ENCODE data around the gene ANKS1B.
"Not testable (repeated sequence)": the region's sequence is repeated elsewhere in the genome, so short reads cannot be mapped to it uniquely, and the experiment has no call there.

ANKS1B gene

DNA sequence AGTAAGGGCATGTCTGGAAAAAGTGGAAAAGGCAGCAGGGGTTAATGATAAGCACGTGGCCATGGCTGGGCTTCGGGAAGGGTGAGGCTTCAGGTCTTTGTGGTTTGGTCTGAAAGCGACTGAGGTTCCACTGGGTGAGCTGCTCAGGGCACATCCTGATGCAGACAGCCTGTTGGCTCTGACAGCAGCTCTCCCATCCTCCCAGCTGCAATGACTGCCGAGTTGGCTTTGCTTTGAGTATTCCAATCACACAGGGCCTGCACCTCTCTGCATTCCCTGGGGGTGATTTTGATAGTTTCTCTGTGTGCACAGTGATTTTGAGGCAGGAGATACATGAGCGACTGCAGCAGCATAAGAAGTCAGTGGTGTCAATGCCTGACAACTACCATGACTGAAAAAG, 948.9 kb downstream of the ANKS1B start:
- DNase-seq = no peak

DNA sequence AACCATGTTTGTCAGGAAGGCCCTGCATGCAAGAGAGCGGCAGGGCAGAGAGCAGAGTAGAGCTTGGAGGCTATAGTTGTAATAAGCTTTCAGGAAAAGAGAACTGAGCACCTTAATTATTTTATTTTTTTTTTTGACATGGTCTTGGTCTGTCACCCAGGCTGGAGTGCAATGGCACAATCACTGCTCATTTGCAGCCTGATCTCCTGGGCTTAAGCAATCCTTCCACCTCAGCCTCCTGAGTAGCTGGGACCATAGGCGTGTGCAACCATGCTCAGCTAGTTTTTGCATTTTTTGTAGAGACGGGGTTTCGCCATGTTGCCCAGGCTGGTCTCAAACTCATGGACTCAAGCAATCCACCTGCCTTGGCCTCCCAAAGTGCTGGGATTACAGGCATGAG, 950.5 kb downstream of the ANKS1B start:
- not testable (repeated sequence) for DNase-seq

DNA sequence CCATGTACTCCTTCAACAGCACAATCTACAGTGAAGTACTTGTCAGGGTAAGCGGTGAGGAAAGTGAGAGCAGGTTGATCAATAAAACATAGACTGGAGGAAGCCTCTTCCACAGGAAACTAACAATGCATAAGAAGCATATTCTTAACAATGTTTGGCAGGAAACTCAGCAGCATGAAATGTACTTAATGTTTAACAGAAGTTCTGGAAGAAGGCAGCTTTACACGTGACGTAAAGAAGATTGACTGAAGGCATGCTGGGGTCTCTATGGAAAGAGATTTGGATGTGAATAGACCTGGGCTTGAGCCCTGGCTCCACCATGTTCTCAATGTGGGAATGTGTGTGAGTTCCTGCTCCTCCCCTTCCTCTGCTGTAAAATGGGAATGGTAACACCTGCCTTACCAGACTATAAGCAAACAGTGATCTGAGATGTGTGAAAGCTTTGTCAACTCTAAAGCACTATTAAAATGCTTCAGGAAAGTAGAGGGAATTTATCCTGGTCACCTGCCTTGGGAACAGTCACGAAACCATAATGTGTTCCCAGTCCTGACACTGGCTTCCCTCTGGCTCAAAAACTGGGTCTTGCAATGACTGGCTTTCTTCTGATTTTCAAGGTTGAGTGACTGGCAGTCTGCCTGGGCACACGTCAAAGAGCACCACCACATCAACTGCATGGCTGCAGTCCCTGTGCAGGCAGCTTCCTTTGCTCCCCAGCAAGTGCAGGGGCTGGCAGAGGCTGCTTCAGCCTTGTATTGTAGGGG, 955.0 kb downstream of the ANKS1B start:
- no peak for DNase-seq

DNA sequence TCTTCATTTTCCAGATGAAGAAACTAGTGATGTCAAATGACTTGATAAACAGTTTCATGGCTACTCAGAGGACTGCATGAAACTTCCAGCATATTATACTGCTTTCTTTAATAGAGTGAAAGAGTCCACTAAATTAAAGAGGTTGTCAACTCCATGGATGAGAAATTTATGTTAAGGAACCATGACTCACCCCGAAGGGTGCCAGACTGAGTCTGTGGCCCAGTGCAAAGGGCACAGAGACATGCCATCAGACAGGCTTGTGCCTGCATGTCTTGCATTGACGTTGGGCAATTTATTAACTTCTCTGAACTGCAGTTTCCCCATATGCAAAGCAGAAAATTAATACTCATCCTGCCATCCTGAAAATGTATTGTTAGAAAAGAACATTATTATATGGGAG, 957.3 kb downstream of the ANKS1B start:
- no peak for DNase-seq

DNA sequence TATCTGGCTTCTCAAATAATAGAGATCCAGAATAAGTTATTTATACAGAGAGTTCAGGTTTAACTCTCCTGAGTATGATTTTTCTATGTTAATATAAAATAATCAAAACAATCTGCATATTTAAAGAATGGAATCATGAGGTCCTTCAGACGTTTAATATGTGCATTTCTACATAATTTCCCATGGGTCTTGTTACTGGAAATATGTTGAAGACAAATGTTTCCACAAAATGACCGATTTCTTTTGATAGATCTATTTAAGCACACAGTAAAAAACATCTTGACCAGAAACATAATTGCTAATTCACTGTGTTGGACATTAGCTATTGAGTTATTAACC, 957.7 kb downstream of the ANKS1B start:
- no peak for DNase-seq

DNA sequence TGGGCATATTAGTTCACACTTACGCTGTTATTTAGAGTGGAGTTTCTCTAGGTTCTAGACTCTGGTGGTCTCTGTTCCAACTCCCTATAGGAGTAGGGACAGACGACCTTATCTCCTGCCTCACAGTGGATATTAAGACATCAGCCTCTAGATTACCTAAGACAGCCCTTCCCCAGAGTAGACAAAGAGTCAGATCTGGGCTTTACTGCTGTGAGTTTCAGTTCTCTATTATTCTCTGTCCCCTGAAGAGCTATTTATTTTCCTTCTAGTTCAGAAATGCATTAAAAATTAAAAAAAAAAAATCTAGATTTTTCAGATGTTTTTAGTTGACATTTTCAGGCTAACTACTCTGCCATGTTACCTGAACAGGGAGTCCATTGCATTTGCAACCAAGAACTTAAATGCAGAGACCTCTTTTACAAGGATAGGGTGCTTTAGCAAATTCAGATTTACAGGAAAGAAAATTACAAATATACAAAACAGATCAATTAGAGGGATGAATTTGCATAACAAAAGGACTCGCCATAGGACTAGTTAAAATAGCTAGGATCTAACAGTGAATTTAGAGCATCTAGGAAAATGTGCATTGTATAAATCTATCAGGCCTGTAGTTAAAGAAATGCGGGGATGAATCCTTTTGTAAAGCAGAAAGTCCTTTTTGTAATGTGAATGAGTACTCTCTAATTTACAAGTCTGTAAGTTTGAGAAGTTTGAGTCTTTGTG, 958.2 kb downstream of the ANKS1B start:
- no peak for DNase-seq

DNA sequence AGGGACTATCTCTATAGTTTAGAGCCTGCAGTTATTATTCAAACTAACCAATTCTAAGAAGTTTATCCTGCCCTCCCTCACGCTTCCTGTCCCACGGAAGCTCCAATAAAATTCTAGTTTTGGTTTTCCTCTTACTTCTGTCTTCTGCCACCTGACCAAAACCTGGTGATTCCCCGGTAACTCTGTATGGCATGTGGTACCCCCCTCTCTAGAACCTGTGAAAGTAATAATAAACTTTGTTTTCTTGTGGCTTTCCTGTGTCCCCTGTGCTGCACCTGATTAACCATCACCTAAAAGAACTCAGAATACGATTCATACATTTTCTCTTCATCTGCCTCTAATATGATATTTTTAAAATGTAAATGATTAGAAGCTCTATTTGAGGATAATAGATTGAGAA, 959.9 kb downstream of the ANKS1B start:
- DNase-seq = no peak

DNA sequence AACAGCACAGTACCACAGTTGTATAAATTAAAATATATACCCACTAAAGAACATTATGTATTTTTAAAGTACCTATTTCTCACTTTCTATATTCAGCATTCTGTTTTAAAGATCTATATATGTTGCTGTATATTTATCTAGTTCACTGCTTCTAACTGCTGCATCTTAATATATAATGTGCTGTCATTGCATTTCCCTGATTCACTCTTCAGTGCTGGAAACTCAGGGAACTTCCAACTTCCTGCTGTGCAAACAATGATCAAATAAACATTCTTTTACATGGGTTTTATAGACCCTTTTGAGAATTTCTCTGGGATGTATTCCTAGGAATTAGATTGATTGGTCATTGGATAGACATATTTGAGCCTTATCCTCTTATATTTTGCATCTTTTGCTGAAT, 960.5 kb downstream of the ANKS1B start:
- no peak for DNase-seq

DNA sequence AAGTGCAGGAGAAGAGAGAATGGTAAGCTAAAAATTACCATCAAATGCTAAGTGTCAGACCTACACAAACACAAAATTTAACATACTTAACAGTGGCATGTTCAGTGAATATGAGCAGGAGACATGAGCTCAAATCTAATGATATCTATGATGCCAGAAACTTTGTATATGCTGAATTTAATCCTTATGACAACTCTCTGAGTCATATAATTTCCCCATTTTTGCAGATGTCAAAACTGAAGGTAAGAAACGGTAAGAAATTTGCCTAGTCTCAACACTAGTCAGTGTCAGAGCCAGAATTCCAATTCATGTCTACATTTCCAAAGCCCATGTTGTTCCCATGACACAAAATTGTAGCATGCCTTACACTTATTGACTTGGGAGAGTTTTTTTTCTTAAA, 963.9 kb downstream of the ANKS1B start:
- no peak for DNase-seq

DNA sequence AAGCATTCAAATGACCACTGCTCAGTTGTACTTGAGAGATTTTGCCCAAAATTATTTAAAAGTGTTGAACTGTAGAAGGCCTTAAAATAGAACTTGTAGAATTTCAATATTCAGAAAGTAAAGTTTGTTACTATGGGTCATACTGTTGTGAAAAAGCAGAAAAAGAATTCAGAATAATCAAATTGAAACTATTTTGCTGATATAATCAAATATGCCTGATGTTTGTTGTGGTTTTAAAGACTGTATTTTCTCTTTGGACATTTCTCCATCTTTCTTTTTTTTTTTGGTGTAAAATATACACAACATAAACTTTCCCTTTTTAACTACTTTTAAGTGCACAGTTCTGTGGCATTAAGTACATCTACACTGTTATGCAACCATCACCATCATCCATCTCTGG, 964.9 kb downstream of the ANKS1B start:
- no peak for DNase-seq

DNA sequence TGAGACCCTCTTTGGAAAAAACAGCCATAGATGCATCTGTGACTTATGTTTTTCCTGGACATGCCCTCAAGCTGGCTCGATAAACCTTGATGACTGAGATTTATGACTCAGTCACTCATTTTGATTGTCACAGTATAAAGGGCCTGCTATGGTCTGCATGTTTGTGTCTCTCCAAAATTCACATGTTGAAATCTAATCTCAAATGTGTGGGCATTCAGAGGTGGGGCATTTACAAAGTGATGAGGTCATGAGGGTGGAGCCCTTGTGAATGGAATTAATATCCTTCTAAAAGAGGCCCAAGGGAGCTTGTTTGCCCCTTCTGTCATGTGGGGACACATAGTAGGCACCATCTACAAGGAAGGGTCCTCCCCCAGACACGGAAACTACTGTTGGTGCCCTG, 966.8 kb downstream of the ANKS1B start:
- no peak for DNase-seq

DNA sequence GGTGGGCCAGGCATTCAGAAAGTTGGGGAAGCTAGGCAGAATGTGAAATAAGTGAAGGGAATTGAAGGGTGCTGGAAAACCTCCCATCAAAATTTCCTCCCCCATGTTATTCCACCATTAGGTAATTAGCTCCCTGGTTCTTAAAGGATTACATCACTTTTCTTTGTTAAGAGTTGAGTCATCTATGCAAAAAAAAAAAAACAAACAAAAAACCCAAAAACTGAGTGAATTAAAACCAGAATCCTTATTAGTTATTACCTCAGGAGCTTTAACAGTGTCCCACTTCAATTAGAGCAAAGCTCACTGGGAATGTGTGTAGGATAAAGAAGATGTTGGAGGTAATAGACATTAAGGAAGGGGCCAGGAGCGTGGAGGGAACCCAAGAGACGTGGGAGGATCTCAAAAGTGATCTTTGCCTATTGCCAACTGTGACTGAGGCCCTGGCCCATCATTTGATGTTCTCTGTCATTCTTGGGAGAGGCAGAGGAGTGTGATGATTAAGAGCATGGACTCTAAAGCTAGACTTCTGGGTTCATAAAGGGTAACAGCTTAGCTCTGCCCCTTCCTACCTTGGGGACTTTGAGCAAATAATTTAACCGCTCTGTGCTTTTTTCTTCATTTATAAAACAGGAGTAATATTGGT, 975.0 kb downstream of the ANKS1B start:
- DNase-seq = no peak

DNA sequence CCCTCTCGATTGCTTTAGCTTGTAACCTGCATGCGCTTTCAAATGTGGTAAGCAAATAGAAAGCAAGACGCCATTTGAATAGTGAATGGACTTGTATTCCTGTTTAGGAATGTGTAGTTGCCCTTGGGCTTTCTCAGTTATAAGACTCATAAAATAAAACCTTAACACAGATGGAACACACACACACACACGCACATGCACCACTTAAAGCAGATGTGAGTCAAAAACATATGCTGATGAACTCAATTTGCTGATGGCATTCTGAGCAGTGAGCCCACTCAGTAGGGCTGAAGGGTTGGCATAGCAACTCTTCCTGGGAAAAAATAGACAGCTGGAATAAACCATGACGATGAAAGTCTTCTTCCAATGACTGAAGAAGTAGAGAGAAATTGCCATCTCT, 979.1 kb downstream of the ANKS1B start:
- no peak for DNase-seq

DNA sequence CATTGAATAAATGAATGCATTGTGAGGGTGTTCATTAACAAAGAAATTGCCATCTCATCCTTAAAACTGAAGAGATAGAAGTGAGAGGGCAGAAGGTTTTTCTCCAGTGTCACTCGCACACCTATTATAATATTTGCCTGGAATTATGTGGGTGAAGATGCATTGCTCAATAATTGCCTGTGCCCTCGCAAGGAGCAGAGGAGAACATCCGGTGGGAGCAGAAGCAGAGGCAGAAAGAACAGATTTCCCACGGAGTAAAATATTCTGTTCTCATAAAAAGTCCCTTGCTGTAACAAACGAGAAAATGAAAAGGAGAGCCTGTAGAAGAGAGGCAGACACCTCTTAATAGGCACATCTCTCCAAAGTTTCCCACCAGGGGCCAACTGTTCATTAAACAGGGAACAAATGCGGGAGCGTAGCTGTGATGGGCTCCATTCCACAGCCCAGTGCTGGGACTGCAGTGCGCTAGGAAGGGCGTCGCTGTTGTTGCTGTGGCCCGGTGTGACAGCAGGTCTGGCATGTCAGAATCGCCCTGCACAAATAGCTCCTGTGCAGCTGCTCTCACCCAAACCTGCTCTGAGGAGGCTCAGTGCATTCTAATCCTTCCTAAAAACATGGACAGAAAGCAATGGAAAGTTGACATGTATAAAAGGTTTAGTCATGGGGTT, 979.8 kb downstream of the ANKS1B start:
- no peak for DNase-seq

DNA sequence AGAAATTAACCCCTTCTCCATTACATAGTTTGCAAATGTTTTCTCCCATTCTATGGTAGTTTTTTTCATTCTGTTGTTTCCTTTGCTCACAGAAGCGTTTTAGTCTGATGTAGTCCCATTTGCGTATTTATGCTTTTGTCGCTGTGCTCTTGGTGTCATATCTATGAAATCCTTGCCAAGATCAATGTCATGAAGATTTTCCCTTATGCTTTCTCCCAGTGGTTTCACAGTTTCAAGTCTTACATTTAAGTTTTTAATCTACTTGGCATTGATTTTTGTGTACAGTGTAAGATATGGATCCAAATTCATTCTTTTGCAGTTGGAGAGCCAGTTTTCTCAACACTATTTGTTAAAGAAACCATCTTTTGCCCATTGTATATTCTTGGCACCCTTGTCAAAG, 982.0 kb downstream of the ANKS1B start:
- no peak for DNase-seq

DNA sequence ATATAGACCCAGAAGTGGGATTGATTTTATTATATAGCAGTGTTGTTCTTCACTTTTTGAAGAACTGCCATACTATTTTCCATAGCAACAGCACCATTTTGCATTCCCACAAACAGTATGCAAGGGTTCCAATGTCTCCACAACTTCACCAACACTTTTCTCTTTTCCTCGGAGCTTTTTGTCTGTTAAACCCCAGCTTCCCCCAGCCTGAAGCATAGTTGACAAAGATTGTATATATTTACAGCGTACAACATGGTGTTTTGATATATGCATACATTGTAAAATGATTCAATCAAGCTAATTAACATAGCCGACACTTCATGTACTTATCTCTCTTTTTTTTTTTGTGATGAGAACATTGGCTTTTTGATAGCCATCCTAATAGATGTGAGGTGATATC, 982.6 kb downstream of the ANKS1B start:
- no peak for DNase-seq

DNA sequence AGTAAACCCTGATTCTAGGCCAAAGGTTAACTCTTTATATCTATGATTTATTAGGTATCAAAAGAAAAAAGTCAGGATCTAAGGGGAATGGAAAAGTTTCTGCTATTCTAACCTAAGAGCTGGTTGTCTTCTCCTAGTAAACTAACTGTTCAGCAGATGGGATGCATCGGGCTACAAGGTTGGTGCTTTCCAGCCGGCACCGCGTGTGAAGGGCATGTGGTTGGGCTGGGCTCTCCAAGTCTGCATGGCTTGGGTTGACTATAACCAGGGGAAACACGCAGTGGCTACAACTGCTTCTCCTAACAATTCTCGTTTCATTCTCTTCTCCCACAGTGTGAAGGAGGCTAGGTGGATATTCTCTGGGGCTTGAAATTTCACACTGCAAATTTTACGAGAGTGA, 985.2 kb downstream of the ANKS1B start:
- no peak for DNase-seq

DNA sequence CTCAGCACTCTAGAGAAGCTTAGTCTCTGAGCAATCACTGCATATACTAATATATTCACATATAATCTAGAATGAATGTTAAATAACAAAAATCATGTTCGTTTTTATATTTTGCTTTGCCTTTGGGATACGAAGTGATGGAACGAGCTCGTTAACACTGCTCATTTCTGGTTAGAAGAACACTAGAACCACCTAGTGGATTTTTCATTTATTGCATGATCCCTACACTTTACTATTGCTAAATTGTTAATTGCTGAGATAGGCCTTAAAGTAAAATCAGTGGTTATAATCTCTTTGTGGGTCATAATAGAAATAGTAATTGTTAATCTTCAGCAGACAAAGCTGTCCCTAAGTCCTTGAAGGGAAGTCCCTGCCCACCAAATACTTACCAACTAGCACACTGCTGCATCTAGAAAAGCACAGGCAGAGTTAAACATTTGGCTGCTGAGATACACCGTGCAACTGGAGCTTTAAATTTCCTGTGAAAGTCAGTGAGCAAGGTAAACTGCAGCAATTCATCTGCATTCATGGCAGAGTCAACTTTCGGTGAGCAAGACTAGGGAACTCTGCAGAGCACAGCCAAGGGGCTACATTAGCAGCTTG, 985.9 kb downstream of the ANKS1B start:
- DNase-seq = no peak

DNA sequence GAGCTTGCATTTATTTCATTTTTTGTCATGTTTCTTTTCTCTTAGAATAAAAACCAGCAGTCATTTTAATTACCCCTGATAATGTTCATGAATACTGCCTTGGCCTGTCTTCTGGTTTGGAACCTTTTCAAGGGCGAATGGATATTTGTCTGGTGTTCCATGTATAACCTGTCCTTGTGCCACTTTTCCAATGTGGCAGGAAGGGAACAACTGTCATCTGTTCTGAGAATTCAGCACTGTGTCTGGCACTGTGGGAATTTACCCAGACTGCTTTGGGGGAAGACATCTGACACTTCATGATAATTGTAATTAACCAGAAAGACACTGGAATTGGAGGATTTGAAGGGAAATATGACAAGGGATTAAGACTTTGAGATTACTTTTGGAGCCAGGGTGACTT, 986.8 kb downstream of the ANKS1B start:
- no peak for DNase-seq

DNA sequence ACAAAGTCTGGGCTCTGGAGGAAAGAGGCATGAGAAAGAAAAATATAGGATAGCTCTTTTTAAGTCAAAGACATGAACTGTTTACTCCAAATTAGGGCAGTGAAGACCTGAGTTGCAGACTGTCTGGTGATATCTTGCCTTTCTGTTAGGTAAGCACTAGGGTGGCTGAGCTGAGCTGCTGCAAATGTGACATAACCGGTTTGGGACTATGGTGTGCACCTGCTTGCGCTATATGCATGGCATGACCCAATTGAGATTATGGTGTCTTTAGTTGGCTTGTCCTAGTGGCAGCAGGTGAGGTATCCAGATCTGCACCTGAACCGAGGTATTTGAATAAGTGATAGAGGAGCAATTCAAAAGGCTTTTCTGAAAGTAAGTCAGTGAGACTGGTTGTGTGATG, 994.1 kb downstream of the ANKS1B start:
- DNase-seq = no peak

DNA sequence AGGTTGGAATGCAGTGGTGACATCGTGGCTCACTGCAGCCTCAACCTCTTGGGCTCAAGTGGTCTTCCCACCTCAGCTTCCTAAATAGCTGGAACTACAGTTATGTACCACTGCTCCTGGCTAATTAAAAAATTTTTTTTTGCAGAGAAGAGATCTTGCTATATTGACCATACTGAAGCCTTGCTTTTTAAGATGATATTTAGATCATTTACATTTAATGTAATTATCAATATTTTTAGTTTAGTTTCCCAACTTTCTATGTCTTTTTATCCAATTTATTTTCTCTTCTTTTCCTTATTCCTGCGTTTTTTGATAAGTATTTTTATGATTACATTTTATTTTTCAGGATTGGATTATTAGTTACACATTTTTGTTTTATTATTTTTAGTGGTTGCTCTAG, 999.6 kb downstream of the ANKS1B start:
- no peak for DNase-seq

DNA sequence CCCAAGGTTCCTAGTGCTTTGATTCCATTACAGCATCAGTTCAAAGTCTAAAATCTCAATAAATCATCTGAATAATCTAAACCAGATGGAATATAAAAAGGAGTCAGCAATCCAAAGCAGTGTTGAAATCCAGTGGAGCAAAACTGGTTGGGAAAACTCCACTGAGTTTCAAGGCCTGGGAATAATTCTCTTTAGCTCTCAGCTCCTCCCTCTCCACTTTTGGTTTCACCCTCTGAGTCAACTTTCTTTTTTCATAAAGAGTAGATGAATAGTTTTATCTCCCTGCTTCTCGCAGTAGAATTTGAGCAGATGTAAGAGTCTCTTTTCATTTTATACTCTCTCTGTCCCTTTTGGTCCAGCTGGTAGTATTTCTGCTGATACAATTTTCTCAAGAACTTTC, 1001.1 kb downstream of the ANKS1B start:
- no peak for DNase-seq

DNA sequence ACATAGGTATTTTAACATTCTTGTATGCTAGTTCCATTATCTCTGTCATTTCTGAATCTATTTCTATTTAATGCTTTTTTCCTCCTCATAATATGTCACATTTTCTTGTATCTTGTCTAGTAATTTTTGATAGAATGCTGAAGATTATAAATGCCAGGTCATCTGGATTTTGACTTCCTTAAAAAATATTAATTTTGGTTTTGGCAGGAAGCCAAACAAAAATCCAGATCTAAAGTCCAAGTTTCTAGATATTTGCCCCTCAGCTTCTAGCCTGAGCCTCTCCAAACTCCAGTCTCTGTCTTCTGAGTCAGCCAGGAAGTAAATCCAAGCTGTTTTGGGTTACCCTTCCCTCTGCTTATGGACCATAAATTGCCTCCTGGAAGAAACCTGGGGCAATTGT, 1004.2 kb downstream of the ANKS1B start:
- DNase-seq = no peak

DNA sequence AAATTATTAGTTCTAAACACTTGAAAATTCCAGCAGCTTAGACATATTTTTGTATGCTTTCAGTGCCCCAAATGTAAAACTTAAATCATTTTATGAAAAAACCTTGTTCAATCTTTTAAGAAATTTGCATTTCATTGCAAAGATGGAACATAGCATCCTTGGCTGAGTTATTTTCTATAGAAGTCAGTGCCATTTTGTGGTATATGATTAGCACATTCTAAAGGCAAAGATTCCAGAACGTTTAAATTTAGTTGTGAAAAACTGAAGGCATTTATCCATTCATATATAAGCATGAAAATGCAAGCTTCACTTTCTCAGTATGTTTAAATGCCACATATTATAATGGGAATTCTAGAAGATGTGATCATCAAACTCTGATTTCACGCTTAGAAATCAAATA, 1007.5 kb downstream of the ANKS1B start:
- no peak for DNase-seq
